Tibial nerve (tissue), 4 donors: ENCODE data around the gene CCDC69. TPM values are rescaled to one million over a fixed set of nuclear protein-coding genes. Genes with fewer than 3 reads are reported as not detected.

Source experiments
- DNase-seq, 2 donors: peaks; one replicate each; pipeline ENCODE4 v3.0.0-alpha.2; 2019; ENCODE audit warnings: low spot score in 2 of 2
- H3K27ac ChIP-seq, 4 donors: fragments of 200-600 bp; sonication (generic) in 3 of 4; one replicate each; pipeline ENCODE4 v1.5.1; 2017 to 2019; ENCODE audit warnings: mild to moderate bottlenecking in 1 of 4
- H3K27me3 ChIP-seq, 2 donors: fragments of 200-600 bp; sonication (generic) in 1 of 2; one replicate each; pipeline versions ENCODE4 v1.5.1 to v1.6.0; 2017 to 2019
- H3K36me3 ChIP-seq, 3 donors: fragments of 200-600 bp; sonication (generic); one replicate each; pipeline ENCODE4 v1.5.1; 2018 to 2019
- H3K4me1 ChIP-seq, 4 donors: fragments of 200-600 bp; sonication (generic) in 3 of 4; one replicate each; pipeline ENCODE4 v1.5.1; 2017 to 2019
- H3K4me3 ChIP-seq, 4 donors: fragments of 200-600 bp; sonication (generic) in 3 of 4; one replicate each; pipeline ENCODE4 v1.5.1; 2017 to 2019; ENCODE audit warnings: mild to moderate bottlenecking in 1 of 4, moderate library complexity in 1 of 4
- H3K9me3 ChIP-seq, 4 donors: fragments of 200-600 bp; sonication (generic) in 3 of 4; one replicate each; pipeline ENCODE4 v1.5.1; 2017 to 2019
- EP300 ChIP-seq, 2 donors: sonication (generic); formaldehyde crosslinking; IDR thresholded peaks; one replicate each; pipeline ENCODE4 v1.6.1; 2017; ENCODE audit warnings: antibody characterized with exemption in 2 of 2, mild to moderate bottlenecking in 1 of 2
- POLR2A ChIP-seq, 2 donors: fragments of 450-650 bp; IDR thresholded peaks; one replicate each; pipeline ENCODE4 v1.6.1; 2017; ENCODE audit warnings: antibody characterized with exemption in 2 of 2, mild to moderate bottlenecking in 2 of 2, moderate library complexity in 2 of 2
- WGBS, 2 donors: methylation state at CpG; one replicate each; pipeline ENCODE4 v1.1.5; 2018; 5-methylcytosine and 5-hydroxymethylcytosine counted together
- total RNA-seq, 4 donors: library from RNA; depleted of rRNA; stranded (reverse); fragments of >200 nt; gene quantifications; one replicate each; pipeline ENCODE4 v1.1.0, GENCODE V29; 2016
- TF ChIP-seq, protein P1 (sequence below), 5 experiments: fragments of 200-600 bp in 3 of 5; fragments of 450-650 bp in 2 of 5; sonication (generic) in 3 of 5; IDR thresholded peaks; one replicate each; pipeline ENCODE4 v1.5.1; 2016 to 2019; ENCODE audit warnings: antibody characterized with exemption in 5 of 5, mild to moderate bottlenecking in 3 of 5, moderate library complexity in 2 of 5

The CCDC69 gene
- total RNA-seq, 4 donors from 2014 or later, result 95.6 to 201 (median 112) TPM

DNA sequence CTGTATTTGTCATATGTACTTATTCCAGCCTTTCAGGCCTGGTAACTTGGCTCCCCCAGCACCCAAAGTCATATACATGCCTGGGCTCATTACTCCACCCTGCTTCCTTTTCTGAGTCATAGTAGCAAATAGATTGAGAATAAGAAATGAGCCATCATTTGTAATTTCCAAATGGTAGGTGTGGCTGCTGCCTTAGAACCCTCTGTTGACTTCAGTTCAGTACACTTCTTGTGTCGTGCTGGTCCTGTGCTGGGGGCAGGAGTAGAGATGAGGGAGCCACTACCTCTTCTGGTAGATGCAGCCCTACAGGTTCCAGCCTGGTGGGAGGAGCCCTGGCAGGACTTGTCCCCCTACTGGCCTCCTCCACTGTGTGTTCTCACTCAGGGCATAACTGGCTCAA, 40.2 kb upstream of the CCDC69 start:
- 47 to 69% methylated on average over 1 of the region's 1 CpG for WGBS, 2 donors
- Histone ChIP-seq H3K36me3 (peaks cover 0 to 73% (median 21%) of the 10 kb centered on the region in 3 donors), H3K4me3 (no peak overlapping the region), H3K27me3 (no peaks in the 10 kb centered on the region), H3K9me3 (no peaks in the 10 kb centered on the region), H3K27ac (no peak overlapping the region), H3K4me1 (no peaks in the 10 kb centered on the region)
- no peak for TF ChIP-seq EP300 (IDR thresholded peaks at IDR 0.05)
- no peak for DNase-seq

DNA sequence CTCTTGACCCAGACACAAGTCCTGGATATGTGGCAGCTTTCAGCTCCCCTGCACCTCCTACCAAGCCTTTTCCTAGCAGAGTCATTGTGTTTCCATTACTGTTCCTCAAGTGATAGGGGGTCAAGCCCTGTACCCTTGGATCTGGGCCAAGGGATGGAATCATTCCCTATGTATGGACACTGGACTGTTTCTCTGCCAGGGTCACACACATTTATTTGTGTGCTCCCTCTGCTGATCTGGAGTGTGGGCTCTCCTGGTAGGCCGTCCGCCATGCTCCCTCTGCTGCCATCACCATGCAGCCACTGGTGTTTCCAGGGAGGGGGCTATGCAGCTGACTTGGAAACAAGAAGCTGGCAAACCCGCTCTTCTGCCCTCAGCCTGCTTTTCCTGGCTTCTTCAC, 38.6 kb upstream of the CCDC69 start:
- TF ChIP-seq, protein P1, sequence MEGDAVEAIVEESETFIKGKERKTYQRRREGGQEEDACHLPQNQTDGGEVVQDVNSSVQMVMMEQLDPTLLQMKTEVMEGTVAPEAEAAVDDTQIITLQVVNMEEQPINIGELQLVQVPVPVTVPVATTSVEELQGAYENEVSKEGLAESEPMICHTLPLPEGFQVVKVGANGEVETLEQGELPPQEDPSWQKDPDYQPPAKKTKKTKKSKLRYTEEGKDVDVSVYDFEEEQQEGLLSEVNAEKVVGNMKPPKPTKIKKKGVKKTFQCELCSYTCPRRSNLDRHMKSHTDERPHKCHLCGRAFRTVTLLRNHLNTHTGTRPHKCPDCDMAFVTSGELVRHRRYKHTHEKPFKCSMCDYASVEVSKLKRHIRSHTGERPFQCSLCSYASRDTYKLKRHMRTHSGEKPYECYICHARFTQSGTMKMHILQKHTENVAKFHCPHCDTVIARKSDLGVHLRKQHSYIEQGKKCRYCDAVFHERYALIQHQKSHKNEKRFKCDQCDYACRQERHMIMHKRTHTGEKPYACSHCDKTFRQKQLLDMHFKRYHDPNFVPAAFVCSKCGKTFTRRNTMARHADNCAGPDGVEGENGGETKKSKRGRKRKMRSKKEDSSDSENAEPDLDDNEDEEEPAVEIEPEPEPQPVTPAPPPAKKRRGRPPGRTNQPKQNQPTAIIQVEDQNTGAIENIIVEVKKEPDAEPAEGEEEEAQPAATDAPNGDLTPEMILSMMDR (IDR thresholded peaks at IDR 0.05), result no peak
- TF ChIP-seq POLR2A (IDR thresholded peaks at IDR 0.05), result no peak
- TF ChIP-seq EP300 (IDR thresholded peaks at IDR 0.05), result no peak
- H3K27me3 ChIP-seq, result no peaks in the 10 kb centered on the region
- H3K27ac ChIP-seq, result no peak overlapping the region
- peaks cover 0 to 57% (median 21%) of the 10 kb centered on the region in 3 donors for H3K36me3 ChIP-seq
- peaks cover 0 to 3% (median 0%) of the 10 kb centered on the region in 4 donors for H3K4me1 ChIP-seq
- DNase-seq, result no peak
- H3K4me3 ChIP-seq, result no peak overlapping the region
- WGBS, 2 donors, result 90 to 93% methylated on average over 3 of the region's 3 CpGs
- H3K9me3 ChIP-seq, result no peaks in the 10 kb centered on the region

DNA sequence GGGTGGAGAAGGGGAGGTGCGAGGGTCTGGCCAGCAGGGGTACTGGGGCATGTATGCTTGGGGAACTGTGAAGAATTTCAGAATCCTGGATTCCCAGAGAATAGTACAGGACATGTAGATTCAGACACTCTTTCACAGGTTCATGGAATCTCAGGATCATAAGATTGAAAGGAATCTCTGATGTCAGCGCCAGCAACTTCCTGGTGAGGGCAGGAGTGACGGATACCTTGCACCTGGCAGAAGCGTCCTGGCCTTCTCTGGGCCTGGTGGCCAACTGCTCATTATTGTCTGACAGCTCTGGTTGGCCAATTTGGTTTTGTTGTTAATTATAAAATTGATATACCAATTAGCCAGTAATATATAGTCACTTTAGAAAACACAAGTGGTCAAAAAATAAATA, 36.0 kb upstream of the CCDC69 start:
- DNase-seq, result no peak
- Histone ChIP-seq H3K27me3 (no peaks in the 10 kb centered on the region), H3K9me3 (no peaks in the 10 kb centered on the region), H3K27ac (no peak overlapping the region), H3K36me3 (peaks cover 0 to 31% (median 10%) of the 10 kb centered on the region in 3 donors), H3K4me1 (peaks cover 0 to 18% (median 3%) of the 10 kb centered on the region in 4 donors), H3K4me3 (no peak overlapping the region)
- WGBS, 2 donors, result 97% methylated on average over 4 of the region's 4 CpGs
- TF ChIP-seq POLR2A (IDR thresholded peaks at IDR 0.05) (no peak), EP300 (IDR thresholded peaks at IDR 0.05) (no peak)
- TF ChIP-seq, protein P1 (IDR thresholded peaks at IDR 0.05), result no peak

DNA sequence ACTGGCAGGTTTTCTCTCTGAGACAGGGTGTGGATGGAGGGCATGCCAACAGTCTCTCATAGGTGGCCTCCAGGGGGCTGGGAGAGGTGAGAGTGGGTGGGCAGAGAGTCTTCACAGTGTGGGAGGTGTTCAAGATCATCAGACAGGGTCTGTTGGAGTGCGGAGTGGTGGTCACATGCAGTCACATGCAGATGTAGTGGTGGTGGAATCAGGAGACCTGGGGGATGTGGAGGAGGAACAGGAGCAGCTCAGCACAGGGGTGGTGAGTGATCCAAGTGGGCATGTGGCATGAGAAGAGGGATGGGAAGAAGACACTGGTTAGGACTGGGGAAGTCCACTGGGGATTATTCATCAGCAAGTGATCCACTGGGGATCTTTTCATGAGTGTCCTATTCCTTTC, 34.9 kb upstream of the CCDC69 start:
- WGBS, 2 donors, result 37 to 45% methylated on average over 1 of the region's 1 CpG
- Histone ChIP-seq H3K9me3 (no peaks in the 10 kb centered on the region), H3K36me3 (peaks cover 0 to 21% (median 4%) of the 10 kb centered on the region in 3 donors), H3K4me3 (no peak overlapping the region), H3K27me3 (no peaks in the 10 kb centered on the region), H3K27ac (no peak overlapping the region), H3K4me1 (peaks cover 0 to 27% (median 11%) of the 10 kb centered on the region in 4 donors)
- TF ChIP-seq EP300 (IDR thresholded peaks at IDR 0.05) (no peak), POLR2A (IDR thresholded peaks at IDR 0.05) (no peak)
- TF ChIP-seq, protein P1 (IDR thresholded peaks at IDR 0.05), result no peak
- no peak for DNase-seq

DNA sequence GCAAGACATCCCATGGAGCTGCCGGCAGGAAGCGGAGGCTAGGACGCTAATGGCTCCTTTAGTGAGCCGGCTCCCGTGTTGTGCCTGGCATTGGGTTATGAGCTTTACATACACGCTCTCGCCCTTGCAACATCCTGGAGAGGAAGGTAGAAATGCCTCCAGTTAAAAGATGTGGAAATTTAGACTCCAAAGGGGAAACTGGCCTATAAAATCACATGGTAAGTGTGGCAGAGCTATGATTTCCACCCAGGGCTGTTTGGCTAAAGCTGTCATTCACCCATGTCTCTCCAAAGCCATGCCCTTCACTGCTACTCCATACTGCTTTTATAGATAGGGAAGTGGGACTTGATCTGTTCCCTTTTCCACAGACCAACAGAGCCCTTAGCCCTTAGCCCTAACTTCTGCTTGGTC, 34.3 kb upstream of the CCDC69 start:
- TF ChIP-seq EP300 (IDR thresholded peaks at IDR 0.05) (no peak), POLR2A (IDR thresholded peaks at IDR 0.05) (no peak)
- TF ChIP-seq, protein P1 (IDR thresholded peaks at IDR 0.05), result no peak
- H3K27ac ChIP-seq, result no peak overlapping the region
- DNase-seq, result no peak
- 76 to 77% methylated on average over 7 of the region's 7 CpGs for WGBS, 2 donors
- no peak overlapping the region for H3K4me3 ChIP-seq
- H3K27me3 ChIP-seq, result no peaks in the 10 kb centered on the region
- H3K9me3 ChIP-seq, result no peaks in the 10 kb centered on the region
- H3K36me3 ChIP-seq, result peaks cover 0 to 16% (median 0%) of the 10 kb centered on the region in 3 donors
- H3K4me1 ChIP-seq, result peaks cover 0 to 33% (median 13%) of the 10 kb centered on the region in 4 donors

DNA sequence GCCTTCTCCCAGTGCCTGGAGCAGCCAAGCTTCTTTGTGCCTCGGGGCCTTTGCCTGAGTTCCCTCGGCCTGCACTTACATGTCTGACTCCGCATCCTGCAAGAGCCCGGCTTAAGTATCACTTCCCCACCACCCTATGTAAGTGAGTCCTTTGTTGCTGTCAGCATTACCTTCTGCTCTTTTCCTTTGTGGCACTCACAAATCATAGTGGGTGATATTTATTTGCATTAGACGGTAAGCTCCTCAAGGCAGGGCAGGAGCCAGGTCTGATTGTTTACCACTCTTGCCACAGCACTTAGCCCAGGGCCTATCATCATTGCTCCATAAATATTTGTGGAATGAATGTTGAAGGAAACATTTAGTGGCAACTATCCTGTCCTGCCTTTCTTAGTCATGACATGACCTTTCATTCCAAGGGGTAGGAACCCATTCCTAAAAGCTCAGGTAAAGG, 33.9 kb upstream of the CCDC69 start:
- no peaks in the 10 kb centered on the region for H3K9me3 ChIP-seq
- H3K27ac ChIP-seq, result no peak overlapping the region
- TF ChIP-seq, protein P1 (IDR thresholded peaks at IDR 0.05), result no peak
- TF ChIP-seq EP300 (IDR thresholded peaks at IDR 0.05) (no peak), POLR2A (IDR thresholded peaks at IDR 0.05) (no peak)
- no peak overlapping the region for H3K4me3 ChIP-seq
- DNase-seq, result no peak
- WGBS, 2 donors, result 67 to 80% methylated on average over 5 of the region's 5 CpGs
- peaks cover 0 to 16% (median 0%) of the 10 kb centered on the region in 3 donors for H3K36me3 ChIP-seq
- H3K4me1 ChIP-seq, result peaks cover 0 to 35% (median 13%) of the 10 kb centered on the region in 4 donors
- no peaks in the 10 kb centered on the region for H3K27me3 ChIP-seq
